Neural cell (in vitro differentiated cells): ENCODE results near the gene PADI6. TPM values are rescaled to one million over a fixed set of nuclear protein-coding genes. Genes with fewer than 3 reads are reported as not detected.

Experiments
- H2AFZ ChIP-seq: fragments of 200-600, 300-800 bp; sonication (generic), shearing (Covaris generic); 2 replicates; pipeline ENCODE4 v1.6.0; 2014; ENCODE audit warnings: low read depth, mild to moderate bottlenecking, antibody characterized with exemption, low read length, moderate library complexity
- H3F3A ChIP-seq: fragments of 200-600 bp; shearing (Covaris generic); 2 replicates; pipeline ENCODE4 v1.6.1; 2016; ENCODE audit warnings: mild to moderate bottlenecking, moderate library complexity, mixed read lengths, antibody characterized with exemption, low read length; ENCODE audit not compliant: insufficient read depth, poor library complexity, severe bottlenecking
- H3K27ac ChIP-seq: fragments of 200-600, 300-800 bp; sonication (generic), shearing (Covaris generic); 2 replicates; pipeline ENCODE4 v1.5.1; 2014; ENCODE audit warnings: mild to moderate bottlenecking, low read length, moderate library complexity
- H3K27me3 ChIP-seq: fragments of 300-800, 200-600 bp; sonication (generic), shearing (Covaris generic); 2 replicates; pipeline ENCODE4 v1.6.0; 2014; ENCODE audit warnings: mild to moderate bottlenecking, low read depth, low read length, moderate library complexity; ENCODE audit not compliant: insufficient read depth
- H3K36me3 ChIP-seq: fragments of 300-800, 200-600 bp; sonication (generic), shearing (Covaris generic); 2 replicates; pipeline ENCODE4 v1.5.1; 2014; ENCODE audit warnings: mild to moderate bottlenecking, antibody characterized with exemption, low read length, moderate library complexity; ENCODE audit not compliant: insufficient read depth
- H3K4me2 ChIP-seq: fragments of 300-800, 200-600 bp; sonication (generic), shearing (Covaris generic); 2 replicates; pipeline ENCODE4 v1.6.0; 2014; ENCODE audit warnings: mild to moderate bottlenecking, low read length
- H3K4me3 ChIP-seq: fragments of 300-800, 200-600 bp; sonication (generic), shearing (Covaris generic); 2 replicates; pipeline ENCODE4 v1.5.1; 2014; ENCODE audit warnings: mild to moderate bottlenecking, low read length, moderate library complexity
- H3K79me2 ChIP-seq: fragments of 200-600 bp; shearing (Covaris generic); replicated peaks from 2 replicates; pipeline ENCODE4 v1.6.0; 2014; ENCODE audit warnings: mild to moderate bottlenecking, low read length, moderate library complexity; ENCODE audit not compliant: insufficient read depth
- H3K9ac ChIP-seq: fragments of 300-800, 200-600 bp; sonication (generic), shearing (Covaris generic); 2 replicates; pipeline ENCODE4 v1.6.1; 2016; ENCODE audit warnings: mild to moderate bottlenecking, low read length, mixed read lengths
- H3K9me2 ChIP-seq: fragments of 200-600 bp; shearing (Covaris generic); 2 replicates; pipeline ENCODE4 v1.6.1; 2016; ENCODE audit warnings: mild to moderate bottlenecking, low read length, mixed read lengths; ENCODE audit not compliant: insufficient read depth
- H3K9me3 ChIP-seq: fragments of 200-600, 300-800 bp; sonication (generic), shearing (Covaris generic); 2 replicates; pipeline ENCODE4 v1.6.1; 2016; ENCODE audit warnings: mild to moderate bottlenecking, mixed run types, low read length, moderate library complexity, mixed read lengths
- H4K20me1 ChIP-seq: fragments of 200-600 bp; shearing (Covaris generic); 2 replicates; pipeline ENCODE4 v1.6.1; 2016; ENCODE audit warnings: mild to moderate bottlenecking, mixed run types; ENCODE audit not compliant: insufficient read depth
- EP300 ChIP-seq: fragments of 450-650 bp; conservative IDR thresholded peaks from 2 replicates; pipeline ENCODE4 v1.6.1; 2014; ENCODE audit warnings: antibody characterized with exemption, mild to moderate bottlenecking, moderate library complexity; ENCODE audit not compliant: poor library complexity, severe bottlenecking
- EZH2 ChIP-seq: fragments of 200-600, 300-800 bp; shearing (Covaris generic), sonication (generic); IDR thresholded peaks from 2 replicates; pipeline ENCODE4 v1.6.1; 2014; ENCODE audit warnings: antibody characterized with exemption, low read length, borderline replicate concordance, mild to moderate bottlenecking; ENCODE audit not compliant: insufficient read depth, poor library complexity, severe bottlenecking
- MXI1 ChIP-seq: fragments of 450-650 bp; conservative IDR thresholded peaks from 2 replicates; pipeline ENCODE4 v1.6.1; 2014; ENCODE audit warnings: antibody characterized with exemption, mild to moderate bottlenecking; ENCODE audit not compliant: poor library complexity, severe bottlenecking
- POLR2AphosphoS5 ChIP-seq: IDR thresholded peaks from 2 replicates; pipeline ENCODE4 v1.6.1; 2012
- RAD21 ChIP-seq: fragments of 450-650 bp; conservative IDR thresholded peaks from 2 replicates; pipeline ENCODE4 v1.6.1; 2014; ENCODE audit warnings: antibody characterized with exemption, mild to moderate bottlenecking, moderate library complexity
- SMC3 ChIP-seq: fragments of 450-650 bp; conservative IDR thresholded peaks from 2 replicates; pipeline ENCODE4 v1.6.1; 2014; ENCODE audit warnings: antibody characterized with exemption, mild to moderate bottlenecking, moderate library complexity; ENCODE audit not compliant: poor library complexity
- TAF1 ChIP-seq: IDR thresholded peaks from 2 replicates; pipeline ENCODE4 v1.6.1; 2012; ENCODE audit warnings: low read depth
- polyA plus RNA-seq: library from polyadenylated mRNA; depleted of rRNA; stranded (reverse); fragments of >200 nt; gene quantifications from 2 replicates; pipeline ENCODE4 v1.2.3, GENCODE V29; 2014
- TF ChIP-seq, protein P1 (sequence below): fragments of 450-650 bp; IDR thresholded peaks from 2 replicates; pipeline ENCODE4 v1.5.1; 2014; ENCODE audit warnings: antibody characterized with exemption, mild to moderate bottlenecking, moderate library complexity; ENCODE audit not compliant: poor library complexity, severe bottlenecking
- TF ChIP-seq, protein P2 (sequence below): IDR thresholded peaks from 2 replicates; pipeline ENCODE4 v1.6.1; 2012; ENCODE audit warnings: borderline replicate concordance

Gene PADI6
- polyA plus RNA-seq, 1 donor from 2014 or later: not detected

DNA sequence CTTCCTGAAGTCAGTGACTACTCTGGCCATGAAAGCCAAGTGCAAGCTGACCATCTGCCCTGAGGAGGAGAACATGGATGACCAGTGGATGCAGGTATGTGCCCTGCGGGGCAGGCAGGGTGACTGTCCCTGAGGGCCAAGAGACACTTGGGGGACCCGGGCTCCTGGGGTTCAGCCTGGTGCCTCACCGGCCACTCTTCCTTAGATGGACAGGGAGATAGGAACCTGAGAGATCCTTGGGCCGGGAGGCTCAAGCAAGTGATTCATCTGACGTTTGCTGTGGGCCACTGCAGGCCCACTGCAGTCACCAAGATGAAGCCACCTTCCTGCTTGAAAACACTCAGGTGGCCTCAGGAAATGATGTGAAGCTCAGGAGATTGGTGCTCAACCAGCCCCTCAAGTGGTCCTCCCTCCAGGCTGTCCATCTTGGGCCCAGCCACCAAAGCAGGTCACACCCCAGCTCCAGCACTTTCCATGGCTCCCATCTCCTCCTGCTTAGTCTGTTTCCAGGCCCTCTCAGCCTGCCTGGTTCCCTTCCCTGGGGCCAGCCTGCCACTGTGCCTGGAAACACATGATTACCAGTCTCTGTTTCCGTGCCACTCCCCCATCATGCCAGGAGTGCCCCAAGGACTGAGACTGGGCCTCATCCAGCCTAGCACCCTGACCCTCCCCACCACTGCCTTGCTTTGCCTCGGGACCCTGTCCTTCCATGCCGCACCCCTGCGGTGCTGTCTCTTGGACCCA is 25.8 kb upstream of the PADI6 start:
- Histone ChIP-seq H3F3A (no peaks in the 10 kb centered on the region), H3K4me3 (no peak overlapping the region), H4K20me1 (no peaks in the 10 kb centered on the region), H3K27me3 (no peaks in the 10 kb centered on the region), H3K79me2 (no peaks in the 10 kb centered on the region), H3K9me3 (no peaks in the 10 kb centered on the region), H3K9ac (no peak overlapping the region), H3K27ac (no peak overlapping the region), H3K9me2 (no peaks in the 10 kb centered on the region), H3K4me2 (no peak overlapping the region), H3K36me3 (no peaks in the 10 kb centered on the region), H2AFZ (no peak overlapping the region)
- TF ChIP-seq TAF1 (no peak), MXI1 (no peak), EZH2 (no peak), RAD21 (no peak), POLR2AphosphoS5 (no peak), EP300 (no peak), SMC3 (no peak)
- TF ChIP-seq, protein P1, sequence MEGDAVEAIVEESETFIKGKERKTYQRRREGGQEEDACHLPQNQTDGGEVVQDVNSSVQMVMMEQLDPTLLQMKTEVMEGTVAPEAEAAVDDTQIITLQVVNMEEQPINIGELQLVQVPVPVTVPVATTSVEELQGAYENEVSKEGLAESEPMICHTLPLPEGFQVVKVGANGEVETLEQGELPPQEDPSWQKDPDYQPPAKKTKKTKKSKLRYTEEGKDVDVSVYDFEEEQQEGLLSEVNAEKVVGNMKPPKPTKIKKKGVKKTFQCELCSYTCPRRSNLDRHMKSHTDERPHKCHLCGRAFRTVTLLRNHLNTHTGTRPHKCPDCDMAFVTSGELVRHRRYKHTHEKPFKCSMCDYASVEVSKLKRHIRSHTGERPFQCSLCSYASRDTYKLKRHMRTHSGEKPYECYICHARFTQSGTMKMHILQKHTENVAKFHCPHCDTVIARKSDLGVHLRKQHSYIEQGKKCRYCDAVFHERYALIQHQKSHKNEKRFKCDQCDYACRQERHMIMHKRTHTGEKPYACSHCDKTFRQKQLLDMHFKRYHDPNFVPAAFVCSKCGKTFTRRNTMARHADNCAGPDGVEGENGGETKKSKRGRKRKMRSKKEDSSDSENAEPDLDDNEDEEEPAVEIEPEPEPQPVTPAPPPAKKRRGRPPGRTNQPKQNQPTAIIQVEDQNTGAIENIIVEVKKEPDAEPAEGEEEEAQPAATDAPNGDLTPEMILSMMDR: no peak
- TF ChIP-seq, protein P2, sequence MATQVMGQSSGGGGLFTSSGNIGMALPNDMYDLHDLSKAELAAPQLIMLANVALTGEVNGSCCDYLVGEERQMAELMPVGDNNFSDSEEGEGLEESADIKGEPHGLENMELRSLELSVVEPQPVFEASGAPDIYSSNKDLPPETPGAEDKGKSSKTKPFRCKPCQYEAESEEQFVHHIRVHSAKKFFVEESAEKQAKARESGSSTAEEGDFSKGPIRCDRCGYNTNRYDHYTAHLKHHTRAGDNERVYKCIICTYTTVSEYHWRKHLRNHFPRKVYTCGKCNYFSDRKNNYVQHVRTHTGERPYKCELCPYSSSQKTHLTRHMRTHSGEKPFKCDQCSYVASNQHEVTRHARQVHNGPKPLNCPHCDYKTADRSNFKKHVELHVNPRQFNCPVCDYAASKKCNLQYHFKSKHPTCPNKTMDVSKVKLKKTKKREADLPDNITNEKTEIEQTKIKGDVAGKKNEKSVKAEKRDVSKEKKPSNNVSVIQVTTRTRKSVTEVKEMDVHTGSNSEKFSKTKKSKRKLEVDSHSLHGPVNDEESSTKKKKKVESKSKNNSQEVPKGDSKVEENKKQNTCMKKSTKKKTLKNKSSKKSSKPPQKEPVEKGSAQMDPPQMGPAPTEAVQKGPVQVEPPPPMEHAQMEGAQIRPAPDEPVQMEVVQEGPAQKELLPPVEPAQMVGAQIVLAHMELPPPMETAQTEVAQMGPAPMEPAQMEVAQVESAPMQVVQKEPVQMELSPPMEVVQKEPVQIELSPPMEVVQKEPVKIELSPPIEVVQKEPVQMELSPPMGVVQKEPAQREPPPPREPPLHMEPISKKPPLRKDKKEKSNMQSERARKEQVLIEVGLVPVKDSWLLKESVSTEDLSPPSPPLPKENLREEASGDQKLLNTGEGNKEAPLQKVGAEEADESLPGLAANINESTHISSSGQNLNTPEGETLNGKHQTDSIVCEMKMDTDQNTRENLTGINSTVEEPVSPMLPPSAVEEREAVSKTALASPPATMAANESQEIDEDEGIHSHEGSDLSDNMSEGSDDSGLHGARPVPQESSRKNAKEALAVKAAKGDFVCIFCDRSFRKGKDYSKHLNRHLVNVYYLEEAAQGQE: no peak

DNA sequence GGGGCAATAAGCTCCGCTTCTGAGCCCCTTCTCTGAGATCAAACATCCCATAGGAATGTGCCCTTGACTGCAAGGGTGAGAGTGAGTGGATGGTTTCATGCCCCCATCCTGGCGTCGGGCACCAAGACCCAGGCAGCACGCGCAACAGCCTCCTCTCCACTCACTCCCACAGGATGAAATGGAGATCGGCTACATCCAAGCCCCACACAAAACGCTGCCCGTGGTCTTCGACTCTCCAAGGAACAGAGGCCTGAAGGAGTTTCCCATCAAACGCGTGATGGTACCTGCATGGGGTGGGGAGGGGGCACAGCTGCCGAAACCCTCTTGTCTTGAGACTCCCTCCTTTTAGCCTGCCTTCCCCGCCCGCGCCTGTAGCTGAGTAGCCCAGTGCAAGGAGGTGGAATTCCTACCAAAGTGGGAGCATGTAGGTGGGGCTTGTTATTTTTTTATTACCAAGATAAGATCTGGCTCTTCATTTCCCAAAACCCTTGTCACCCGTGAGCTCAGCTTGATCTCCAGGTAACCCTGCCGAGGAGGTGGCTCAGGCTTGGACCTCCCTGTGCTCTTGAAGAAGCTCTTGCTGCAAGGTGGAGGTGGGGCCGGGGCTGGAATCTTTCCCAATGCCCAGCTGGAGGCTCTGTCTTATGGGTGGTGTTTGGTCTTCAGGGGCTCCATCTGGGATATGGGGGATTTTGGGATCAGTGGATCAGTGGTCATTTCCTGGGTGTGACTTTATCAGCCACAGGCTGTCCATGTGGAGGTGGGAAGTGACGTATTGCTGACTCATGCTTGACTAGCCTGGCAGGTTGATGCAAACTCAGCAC is 24.0 kb upstream of the PADI6 start:
- Histone ChIP-seq H3K79me2 (no peaks in the 10 kb centered on the region), H3F3A (no peaks in the 10 kb centered on the region), H3K9me2 (no peaks in the 10 kb centered on the region), H3K4me2 (no peak overlapping the region), H3K9me3 (no peaks in the 10 kb centered on the region), H3K4me3 (no peak overlapping the region), H3K27me3 (no peaks in the 10 kb centered on the region), H3K9ac (no peak overlapping the region), H2AFZ (no peak overlapping the region), H4K20me1 (no peaks in the 10 kb centered on the region), H3K27ac (no peak overlapping the region), H3K36me3 (no peaks in the 10 kb centered on the region)
- no peak for TF ChIP-seq EP300
- no peak for TF ChIP-seq RAD21
- TF ChIP-seq, protein P2: no peak
- TF ChIP-seq EZH2: no peak
- TF ChIP-seq, protein P1: no peak
- TF ChIP-seq MXI1: no peak
- TF ChIP-seq SMC3: no peak
- no peak for TF ChIP-seq POLR2AphosphoS5
- TF ChIP-seq TAF1: no peak
